ENCODE results near the gene KL. TPM values are rescaled to one million over a fixed set of nuclear protein-coding genes. Genes with fewer than 3 reads are reported as not detected.

The KL gene
- total RNA-seq, 1 experiment from 2014 or later, result not detected

DNA sequence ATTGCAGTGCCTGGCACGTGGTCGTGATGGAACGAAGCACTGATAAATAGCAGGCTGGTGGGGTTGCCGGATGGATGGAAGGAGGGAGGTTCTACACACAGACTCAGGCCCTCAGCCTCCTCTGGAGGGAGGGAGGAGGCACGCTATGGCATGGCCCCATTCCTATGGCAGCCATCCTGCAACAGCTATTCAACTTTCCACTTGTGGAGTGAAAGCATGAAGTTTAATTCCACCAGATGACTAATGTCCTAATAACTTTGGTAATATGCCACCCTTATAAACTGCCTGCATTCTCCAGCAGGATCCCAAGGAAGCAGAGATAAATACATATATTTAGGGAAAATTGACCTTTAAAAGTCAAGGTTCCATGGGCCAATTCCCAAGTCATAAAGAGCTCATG lies 92.4 kb downstream of the KL start (continued):
- TF ChIP-seq, protein P1, sequence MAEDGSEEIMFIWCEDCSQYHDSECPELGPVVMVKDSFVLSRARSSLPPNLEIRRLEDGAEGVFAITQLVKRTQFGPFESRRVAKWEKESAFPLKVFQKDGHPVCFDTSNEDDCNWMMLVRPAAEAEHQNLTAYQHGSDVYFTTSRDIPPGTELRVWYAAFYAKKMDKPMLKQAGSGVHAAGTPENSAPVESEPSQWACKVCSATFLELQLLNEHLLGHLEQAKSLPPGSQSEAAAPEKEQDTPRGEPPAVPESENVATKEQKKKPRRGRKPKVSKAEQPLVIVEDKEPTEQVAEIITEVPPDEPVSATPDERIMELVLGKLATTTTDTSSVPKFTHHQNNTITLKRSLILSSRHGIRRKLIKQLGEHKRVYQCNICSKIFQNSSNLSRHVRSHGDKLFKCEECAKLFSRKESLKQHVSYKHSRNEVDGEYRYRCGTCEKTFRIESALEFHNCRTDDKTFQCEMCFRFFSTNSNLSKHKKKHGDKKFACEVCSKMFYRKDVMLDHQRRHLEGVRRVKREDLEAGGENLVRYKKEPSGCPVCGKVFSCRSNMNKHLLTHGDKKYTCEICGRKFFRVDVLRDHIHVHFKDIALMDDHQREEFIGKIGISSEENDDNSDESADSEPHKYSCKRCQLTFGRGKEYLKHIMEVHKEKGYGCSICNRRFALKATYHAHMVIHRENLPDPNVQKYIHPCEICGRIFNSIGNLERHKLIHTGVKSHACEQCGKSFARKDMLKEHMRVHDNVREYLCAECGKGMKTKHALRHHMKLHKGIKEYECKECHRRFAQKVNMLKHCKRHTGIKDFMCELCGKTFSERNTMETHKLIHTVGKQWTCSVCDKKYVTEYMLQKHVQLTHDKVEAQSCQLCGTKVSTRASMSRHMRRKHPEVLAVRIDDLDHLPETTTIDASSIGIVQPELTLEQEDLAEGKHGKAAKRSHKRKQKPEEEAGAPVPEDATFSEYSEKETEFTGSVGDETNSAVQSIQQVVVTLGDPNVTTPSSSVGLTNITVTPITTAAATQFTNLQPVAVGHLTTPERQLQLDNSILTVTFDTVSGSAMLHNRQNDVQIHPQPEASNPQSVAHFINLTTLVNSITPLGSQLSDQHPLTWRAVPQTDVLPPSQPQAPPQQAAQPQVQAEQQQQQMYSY (CRISPR knock-in tag; IDR thresholded peaks at IDR 0.05), result no peak
- no peak for TF ChIP-seq ETV6 (CRISPR knock-in tag; IDR thresholded peaks at IDR 0.05)
- TF ChIP-seq, protein P2, sequence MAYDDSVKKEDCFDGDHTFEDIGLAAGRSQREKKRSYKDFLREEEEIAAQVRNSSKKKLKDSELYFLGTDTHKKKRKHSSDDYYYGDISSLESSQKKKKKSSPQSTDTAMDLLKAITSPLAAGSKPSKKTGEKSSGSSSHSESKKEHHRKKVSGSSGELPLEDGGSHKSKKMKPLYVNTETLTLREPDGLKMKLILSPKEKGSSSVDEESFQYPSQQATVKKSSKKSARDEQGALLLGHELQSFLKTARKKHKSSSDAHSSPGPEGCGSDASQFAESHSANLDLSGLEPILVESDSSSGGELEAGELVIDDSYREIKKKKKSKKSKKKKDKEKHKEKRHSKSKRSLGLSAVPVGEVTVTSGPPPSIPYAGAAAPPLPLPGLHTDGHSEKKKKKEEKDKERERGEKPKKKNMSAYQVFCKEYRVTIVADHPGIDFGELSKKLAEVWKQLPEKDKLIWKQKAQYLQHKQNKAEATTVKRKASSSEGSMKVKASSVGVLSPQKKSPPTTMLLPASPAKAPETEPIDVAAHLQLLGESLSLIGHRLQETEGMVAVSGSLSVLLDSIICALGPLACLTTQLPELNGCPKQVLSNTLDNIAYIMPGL (CRISPR knock-in tag; IDR thresholded peaks at IDR 0.05), result no peak
- no peak for TF ChIP-seq SP1 (CRISPR knock-in tag; conservative IDR thresholded peaks at IDR 0.05)

DNA sequence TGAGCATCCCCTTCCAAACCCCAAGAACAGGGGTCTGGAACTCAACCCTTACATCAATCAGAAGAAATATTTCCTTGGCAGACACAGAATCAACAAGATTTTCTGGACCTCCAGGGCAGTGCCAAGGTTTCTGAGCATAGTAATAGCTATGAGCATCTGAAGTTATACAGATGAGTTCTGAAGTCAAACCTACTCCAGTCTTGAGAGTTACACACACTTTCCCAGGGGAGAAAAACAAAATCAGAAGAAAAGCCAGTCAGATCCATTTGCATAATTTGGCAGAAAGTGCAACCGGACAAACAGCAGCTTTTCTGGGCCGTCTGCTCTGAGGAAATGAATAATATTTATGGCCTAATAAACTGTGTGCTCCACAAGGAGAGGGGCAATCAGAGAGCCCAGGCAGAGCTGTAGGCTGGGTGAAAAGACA lies 93.1 kb downstream of the KL start:
- TF ChIP-seq, protein P3, sequence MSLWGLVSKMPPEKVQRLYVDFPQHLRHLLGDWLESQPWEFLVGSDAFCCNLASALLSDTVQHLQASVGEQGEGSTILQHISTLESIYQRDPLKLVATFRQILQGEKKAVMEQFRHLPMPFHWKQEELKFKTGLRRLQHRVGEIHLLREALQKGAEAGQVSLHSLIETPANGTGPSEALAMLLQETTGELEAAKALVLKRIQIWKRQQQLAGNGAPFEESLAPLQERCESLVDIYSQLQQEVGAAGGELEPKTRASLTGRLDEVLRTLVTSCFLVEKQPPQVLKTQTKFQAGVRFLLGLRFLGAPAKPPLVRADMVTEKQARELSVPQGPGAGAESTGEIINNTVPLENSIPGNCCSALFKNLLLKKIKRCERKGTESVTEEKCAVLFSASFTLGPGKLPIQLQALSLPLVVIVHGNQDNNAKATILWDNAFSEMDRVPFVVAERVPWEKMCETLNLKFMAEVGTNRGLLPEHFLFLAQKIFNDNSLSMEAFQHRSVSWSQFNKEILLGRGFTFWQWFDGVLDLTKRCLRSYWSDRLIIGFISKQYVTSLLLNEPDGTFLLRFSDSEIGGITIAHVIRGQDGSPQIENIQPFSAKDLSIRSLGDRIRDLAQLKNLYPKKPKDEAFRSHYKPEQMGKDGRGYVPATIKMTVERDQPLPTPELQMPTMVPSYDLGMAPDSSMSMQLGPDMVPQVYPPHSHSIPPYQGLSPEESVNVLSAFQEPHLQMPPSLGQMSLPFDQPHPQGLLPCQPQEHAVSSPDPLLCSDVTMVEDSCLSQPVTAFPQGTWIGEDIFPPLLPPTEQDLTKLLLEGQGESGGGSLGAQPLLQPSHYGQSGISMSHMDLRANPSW (CRISPR knock-in tag; conservative IDR thresholded peaks at IDR 0.05; ENCODE audit: low read depth), result no peak
- Mint-ChIP-seq H3K4me1 (no peaks in the 10 kb centered on the region), H3K9me3 (no peaks in the 10 kb centered on the region), H3K4me3 (no peak overlapping the region), H3K36me3 (no peaks in the 10 kb centered on the region), H3K27me3 (ENCODE audit: low read depth) (no peaks in the 10 kb centered on the region), H3K27ac (no peak overlapping the region)
- CTCF ChIA-PET, result interaction anchor here (1.2 kb wide), 1 partner anchor 21 kb away, joined by 3 read pairs; no protein-coding TSS in a partner anchor
- ATAC-seq (no peak), DNase-seq (ENCODE audit: low spot score) (no peak)
- POLR2A ChIA-PET, result no interaction called here

DNA sequence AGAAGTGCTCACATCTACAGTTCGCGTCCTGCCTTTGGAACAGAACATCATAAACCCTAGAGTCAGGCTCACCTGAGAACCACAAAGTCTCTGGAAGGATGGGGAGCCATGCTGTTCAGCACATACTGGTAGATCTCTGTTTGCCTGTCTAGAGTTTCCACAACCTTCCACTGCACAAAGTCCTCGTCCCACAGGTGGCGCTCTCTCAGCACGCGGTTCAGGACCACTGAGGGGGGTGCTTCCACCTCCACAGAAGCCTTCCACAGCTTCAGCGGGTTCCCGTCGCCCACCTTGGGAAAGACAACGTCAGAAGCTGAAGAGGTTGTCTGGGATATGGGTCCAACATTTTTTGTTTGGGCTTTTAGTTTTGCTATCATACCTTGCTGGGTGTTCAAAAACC lies 93.6 kb downstream of the KL start:
- Mint-ChIP-seq H3K36me3 (no peaks in the 10 kb centered on the region), H3K27me3 (ENCODE audit: low read depth) (no peaks in the 10 kb centered on the region), H3K27ac (no peak overlapping the region), H3K4me1 (no peaks in the 10 kb centered on the region), H3K4me3 (no peak overlapping the region), H3K9me3 (no peaks in the 10 kb centered on the region)
- ChIA-PET POLR2A (no interaction called here), CTCF (interaction anchor here (0.8 to 1.3 kb wide), 4 partner anchors 10 to 118 kb away, joined by 3 to 5 read pairs (median 4); no protein-coding TSS in a partner anchor)
- no peak for TF ChIP-seq GABPB1 (CRISPR knock-in tag; IDR thresholded peaks at IDR 0.05)
- no peak for TF ChIP-seq GTF2I (CRISPR knock-in tag; conservative IDR thresholded peaks at IDR 0.05)
- TF ChIP-seq MYBL2 (CRISPR knock-in tag; IDR thresholded peaks at IDR 0.05), result no peak
- TF ChIP-seq, protein P4, sequence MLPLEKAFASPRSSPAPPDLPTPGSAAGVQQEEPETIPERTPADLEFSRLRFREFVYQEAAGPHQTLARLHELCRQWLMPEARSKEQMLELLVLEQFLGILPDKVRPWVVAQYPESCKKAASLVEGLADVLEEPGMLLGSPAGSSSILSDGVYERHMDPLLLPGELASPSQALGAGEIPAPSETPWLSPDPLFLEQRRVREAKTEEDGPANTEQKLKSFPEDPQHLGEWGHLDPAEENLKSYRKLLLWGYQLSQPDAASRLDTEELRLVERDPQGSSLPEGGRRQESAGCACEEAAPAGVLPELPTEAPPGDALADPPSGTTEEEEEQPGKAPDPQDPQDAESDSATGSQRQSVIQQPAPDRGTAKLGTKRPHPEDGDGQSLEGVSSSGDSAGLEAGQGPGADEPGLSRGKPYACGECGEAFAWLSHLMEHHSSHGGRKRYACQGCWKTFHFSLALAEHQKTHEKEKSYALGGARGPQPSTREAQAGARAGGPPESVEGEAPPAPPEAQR (CRISPR knock-in tag; IDR thresholded peaks at IDR 0.05), result no peak
- no peak for TF ChIP-seq SMAD3 (CRISPR knock-in tag; IDR thresholded peaks at IDR 0.05; ENCODE audit: borderline replicate concordance)
- TF ChIP-seq RORB (CRISPR knock-in tag; IDR thresholded peaks at IDR 0.05), result no peak
- no peak for TF ChIP-seq SP1 (CRISPR knock-in tag; conservative IDR thresholded peaks at IDR 0.05)
- no peak for TF ChIP-seq SOX15 (CRISPR knock-in tag; IDR thresholded peaks at IDR 0.05)
- DNase-seq (ENCODE audit: low spot score) (peak; percentile 72), ATAC-seq (peak; percentile 84)
